ENCODE measurements around the gene ZNHIT2. TPM values are rescaled to one million over a fixed set of nuclear protein-coding genes. Genes with fewer than 3 reads are reported as not detected.
A peak's percentile ranks its signal among the peaks of the same experiment; 100 is the strongest.

Gene ZNHIT2
- total and polyA plus RNA-seq, 2 of the 13 experiments (the other 11 are each of a cell fraction or from before 2014, with no cell fraction given): 1.1 to 6.5 TPM

- TF ChIP-seq, protein P1, sequence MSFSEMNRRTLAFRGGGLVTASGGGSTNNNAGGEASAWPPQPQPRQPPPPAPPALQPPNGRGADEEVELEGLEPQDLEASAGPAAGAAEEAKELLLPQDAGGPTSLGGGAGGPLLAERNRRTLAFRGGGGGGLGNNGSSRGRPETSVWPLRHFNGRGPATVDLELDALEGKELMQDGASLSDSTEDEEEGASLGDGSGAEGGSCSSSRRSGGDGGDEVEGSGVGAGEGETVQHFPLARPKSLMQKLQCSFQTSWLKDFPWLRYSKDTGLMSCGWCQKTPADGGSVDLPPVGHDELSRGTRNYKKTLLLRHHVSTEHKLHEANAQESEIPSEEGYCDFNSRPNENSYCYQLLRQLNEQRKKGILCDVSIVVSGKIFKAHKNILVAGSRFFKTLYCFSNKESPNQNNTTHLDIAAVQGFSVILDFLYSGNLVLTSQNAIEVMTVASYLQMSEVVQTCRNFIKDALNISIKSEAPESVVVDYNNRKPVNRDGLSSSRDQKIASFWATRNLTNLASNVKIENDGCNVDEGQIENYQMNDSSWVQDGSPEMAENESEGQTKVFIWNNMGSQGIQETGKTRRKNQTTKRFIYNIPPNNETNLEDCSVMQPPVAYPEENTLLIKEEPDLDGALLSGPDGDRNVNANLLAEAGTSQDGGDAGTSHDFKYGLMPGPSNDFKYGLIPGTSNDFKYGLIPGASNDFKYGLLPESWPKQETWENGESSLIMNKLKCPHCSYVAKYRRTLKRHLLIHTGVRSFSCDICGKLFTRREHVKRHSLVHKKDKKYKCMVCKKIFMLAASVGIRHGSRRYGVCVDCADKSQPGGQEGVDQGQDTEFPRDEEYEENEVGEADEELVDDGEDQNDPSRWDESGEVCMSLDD (CRISPR knock-in tag; IDR thresholded peaks at IDR 0.05; ENCODE audit: borderline replicate concordance): no peak
- TF ChIP-seq ZNF562 (CRISPR knock-in tag; IDR thresholded peaks at IDR 0.05; ENCODE audit: borderline replicate concordance) (no peak), HMG20B (CRISPR knock-in tag; conservative IDR thresholded peaks at IDR 0.05) (no peak), YY1 (IDR thresholded peaks at IDR 0.05; ENCODE audit: insufficient read depth, insufficient replicate concordance, low read depth, low read length) (peak; percentile 41), NBN (conservative IDR thresholded peaks at IDR 0.05) (no peak), ZNF382 (CRISPR knock-in tag; IDR thresholded peaks at IDR 0.05; ENCODE audit: borderline replicate concordance) (no peak), ZNF331 (CRISPR knock-in tag; IDR thresholded peaks at IDR 0.05) (0 out of 2 replicates have a peak, but pooled peaks have one; percentile 44), KDM6A (CRISPR knock-in tag; IDR thresholded peaks at IDR 0.05; ENCODE audit: low read depth) (peak; percentile 25; the same call in 1 of the 2 replicates), FOXP4 (CRISPR knock-in tag; IDR thresholded peaks at IDR 0.05) (peak; percentile 38), KIAA2018 (CRISPR knock-in tag; IDR thresholded peaks at IDR 0.05; ENCODE audit: borderline replicate concordance) (0 out of 2 replicates have a peak, but pooled peaks have one; percentile 16)
- TF ChIP-seq, protein P2, sequence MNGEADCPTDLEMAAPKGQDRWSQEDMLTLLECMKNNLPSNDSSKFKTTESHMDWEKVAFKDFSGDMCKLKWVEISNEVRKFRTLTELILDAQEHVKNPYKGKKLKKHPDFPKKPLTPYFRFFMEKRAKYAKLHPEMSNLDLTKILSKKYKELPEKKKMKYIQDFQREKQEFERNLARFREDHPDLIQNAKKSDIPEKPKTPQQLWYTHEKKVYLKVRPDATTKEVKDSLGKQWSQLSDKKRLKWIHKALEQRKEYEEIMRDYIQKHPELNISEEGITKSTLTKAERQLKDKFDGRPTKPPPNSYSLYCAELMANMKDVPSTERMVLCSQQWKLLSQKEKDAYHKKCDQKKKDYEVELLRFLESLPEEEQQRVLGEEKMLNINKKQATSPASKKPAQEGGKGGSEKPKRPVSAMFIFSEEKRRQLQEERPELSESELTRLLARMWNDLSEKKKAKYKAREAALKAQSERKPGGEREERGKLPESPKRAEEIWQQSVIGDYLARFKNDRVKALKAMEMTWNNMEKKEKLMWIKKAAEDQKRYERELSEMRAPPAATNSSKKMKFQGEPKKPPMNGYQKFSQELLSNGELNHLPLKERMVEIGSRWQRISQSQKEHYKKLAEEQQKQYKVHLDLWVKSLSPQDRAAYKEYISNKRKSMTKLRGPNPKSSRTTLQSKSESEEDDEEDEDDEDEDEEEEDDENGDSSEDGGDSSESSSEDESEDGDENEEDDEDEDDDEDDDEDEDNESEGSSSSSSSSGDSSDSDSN (CRISPR knock-in tag; IDR thresholded peaks at IDR 0.05): peak; percentile 40
- TF ChIP-seq, protein P3, sequence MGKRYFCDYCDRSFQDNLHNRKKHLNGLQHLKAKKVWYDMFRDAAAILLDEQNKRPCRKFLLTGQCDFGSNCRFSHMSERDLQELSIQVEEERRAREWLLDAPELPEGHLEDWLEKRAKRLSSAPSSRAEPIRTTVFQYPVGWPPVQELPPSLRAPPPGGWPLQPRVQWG (CRISPR knock-in tag; IDR thresholded peaks at IDR 0.05; ENCODE audit: borderline replicate concordance, low read depth): no peak
Measured at GRCh38 chr11:65134240-65134951, 16.9 kb upstream of the ZNHIT2 start, which contains the start of gene SYVN1 (continued).
